Measurements from ENCODE around the gene CLN6.

GRCh38 chr15:68188647-68189046 is 40.9 kb downstream of the CLN6 start:
- TF ChIP-seq EZH2 (IDR thresholded peaks at IDR 0.05; ENCODE audit: insufficient read depth, poor library complexity, severe bottlenecking) (no peak), EZH2phosphoT487 (IDR thresholded peaks at IDR 0.05; ENCODE audit: insufficient read depth, low read depth) (no peak)

Measured in GM23248 (cell line).